Effector memory CD4-positive, alpha-beta T cell (primary cell): Measurements from ENCODE around the gene GRP.

Experiments used
- DNase-seq, 3 donors: peaks; one replicate each; pipeline ENCODE4 v3.0.0-alpha.2; 2020
- H3K27ac ChIP-seq: 2 replicates; pipeline ENCODE4 v1.7.0; 2013; ENCODE audit warnings: mild to moderate bottlenecking, low read length, moderate library complexity; ENCODE audit not compliant: insufficient read depth, poor library complexity, severe bottlenecking
- H3K27me3 ChIP-seq: replicated peaks from 2 replicates; pipeline ENCODE4 v1.7.0; 2013; ENCODE audit warnings: mild to moderate bottlenecking, low read length; ENCODE audit not compliant: insufficient read depth, control insufficient read depth, poor library complexity, severe bottlenecking
- H3K36me3 ChIP-seq: 2 replicates; pipeline ENCODE4 v1.7.0; 2013; ENCODE audit warnings: mild to moderate bottlenecking, low read length, moderate library complexity; ENCODE audit not compliant: control insufficient read depth, insufficient read depth
- H3K4me1 ChIP-seq: 2 replicates; pipeline ENCODE4 v1.7.0; 2013; ENCODE audit warnings: low read length, mild to moderate bottlenecking; ENCODE audit not compliant: control insufficient read depth, insufficient read depth, poor library complexity, severe bottlenecking
- H3K4me3 ChIP-seq: 2 replicates; pipeline ENCODE4 v1.7.0; 2013; ENCODE audit warnings: low read length, low read depth, mild to moderate bottlenecking; ENCODE audit not compliant: insufficient read depth, poor library complexity, severe bottlenecking
- H3K9me3 ChIP-seq: 2 replicates; pipeline ENCODE4 v1.7.0; 2013; ENCODE audit warnings: mild to moderate bottlenecking, low read length, moderate library complexity; ENCODE audit not compliant: control insufficient read depth

Gene GRP

GRCh38 chr18:59200787-59201186, 19.2 kb upstream of the GRP start:
- H3K27me3 ChIP-seq: no peaks in the 10 kb centered on the region
- no peak for DNase-seq
- no peaks in the 10 kb centered on the region for H3K4me1 ChIP-seq
- no peak overlapping the region for H3K27ac ChIP-seq
- no peaks in the 10 kb centered on the region for H3K9me3 ChIP-seq
- no peaks in the 10 kb centered on the region for H3K36me3 ChIP-seq
- no peak overlapping the region for H3K4me3 ChIP-seq

DNA sequence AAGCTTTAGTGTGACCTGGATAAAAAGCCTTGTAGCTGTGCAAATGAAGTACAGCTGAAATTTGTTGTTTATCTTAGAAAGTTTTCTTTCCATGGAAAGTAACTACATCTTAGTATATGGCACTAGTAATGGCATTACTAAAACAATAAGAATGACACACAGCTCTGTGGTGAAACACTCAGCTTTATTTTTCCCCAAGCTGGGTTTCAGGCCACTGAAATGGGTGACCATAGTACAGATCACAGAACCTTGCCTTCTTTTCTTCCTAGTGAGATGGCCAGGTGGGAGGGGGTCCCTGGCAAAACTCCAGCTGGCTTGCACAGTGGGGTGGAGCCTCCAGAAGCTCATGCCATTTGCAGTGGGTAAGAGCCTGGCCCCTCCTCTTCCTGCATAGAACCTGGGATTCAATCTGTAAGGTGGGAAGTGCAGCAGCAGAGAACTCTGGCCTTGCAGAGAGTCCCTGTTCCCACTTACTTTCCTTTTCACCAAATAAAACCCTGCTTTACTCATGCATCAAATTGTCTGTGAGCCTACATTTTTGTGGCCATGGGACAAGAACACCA, 17.6 kb upstream of the GRP start:
- no peaks in the 10 kb centered on the region for H3K36me3 ChIP-seq
- DNase-seq: no peak
- no peaks in the 10 kb centered on the region for H3K27me3 ChIP-seq
- H3K27ac ChIP-seq: no peak overlapping the region
- no peaks in the 10 kb centered on the region for H3K9me3 ChIP-seq
- no peaks in the 10 kb centered on the region for H3K4me1 ChIP-seq
- no peak overlapping the region for H3K4me3 ChIP-seq

DNA sequence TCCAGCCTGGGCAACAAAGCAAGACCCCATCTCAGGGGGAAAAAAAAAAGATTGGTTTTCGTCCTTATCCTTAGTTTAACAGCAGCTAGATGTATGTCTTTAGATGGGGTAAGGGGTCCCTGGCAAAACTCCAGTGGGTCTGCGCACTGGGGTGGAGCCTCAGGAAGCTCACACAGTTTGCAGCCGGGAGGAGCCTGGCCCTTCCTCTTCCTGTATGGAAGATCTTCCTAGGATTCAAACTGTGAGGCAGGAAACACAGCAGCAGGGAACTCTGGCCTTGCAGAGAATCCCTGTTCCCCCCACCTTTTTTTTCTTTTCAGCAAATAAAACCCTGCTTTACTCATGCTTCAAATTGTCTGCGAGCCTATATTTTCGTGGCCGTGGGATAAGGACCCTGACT, 12.5 kb upstream of the GRP start:
- no peaks in the 10 kb centered on the region for H3K4me1 ChIP-seq
- H3K27me3 ChIP-seq: no peaks in the 10 kb centered on the region
- no peaks in the 10 kb centered on the region for H3K9me3 ChIP-seq
- H3K27ac ChIP-seq: no peak overlapping the region
- DNase-seq: no peak
- H3K36me3 ChIP-seq: no peaks in the 10 kb centered on the region
- no peak overlapping the region for H3K4me3 ChIP-seq

DNA sequence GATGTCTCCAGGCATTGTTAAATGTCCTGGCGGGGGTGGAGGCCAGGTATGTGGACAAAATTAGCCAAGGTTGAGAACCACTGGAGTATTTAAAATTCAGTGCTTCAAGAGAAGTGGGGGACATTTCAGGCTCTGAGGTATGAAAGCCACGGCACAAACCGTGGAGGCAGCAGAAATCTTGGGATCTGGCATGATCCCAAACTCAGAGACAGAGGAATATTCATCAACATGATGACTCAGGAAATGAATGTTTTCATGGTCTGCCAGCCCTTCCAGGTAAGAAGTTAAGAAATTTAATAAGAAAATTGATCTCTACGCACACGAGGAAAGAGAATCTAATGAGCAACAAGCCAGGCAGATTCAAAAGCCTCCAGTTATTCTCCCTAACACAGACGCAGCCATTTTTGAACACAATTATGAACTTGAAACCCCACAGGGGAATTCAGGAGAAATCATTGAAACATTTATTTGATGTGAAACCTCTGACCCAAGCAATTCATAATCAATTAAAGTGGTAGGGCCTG, 11.3 kb upstream of the GRP start:
- Histone ChIP-seq H3K4me3 (no peak overlapping the region), H3K4me1 (no peaks in the 10 kb centered on the region), H3K27me3 (no peaks in the 10 kb centered on the region), H3K9me3 (no peaks in the 10 kb centered on the region), H3K36me3 (no peaks in the 10 kb centered on the region), H3K27ac (no peak overlapping the region)
- no peak for DNase-seq

DNA sequence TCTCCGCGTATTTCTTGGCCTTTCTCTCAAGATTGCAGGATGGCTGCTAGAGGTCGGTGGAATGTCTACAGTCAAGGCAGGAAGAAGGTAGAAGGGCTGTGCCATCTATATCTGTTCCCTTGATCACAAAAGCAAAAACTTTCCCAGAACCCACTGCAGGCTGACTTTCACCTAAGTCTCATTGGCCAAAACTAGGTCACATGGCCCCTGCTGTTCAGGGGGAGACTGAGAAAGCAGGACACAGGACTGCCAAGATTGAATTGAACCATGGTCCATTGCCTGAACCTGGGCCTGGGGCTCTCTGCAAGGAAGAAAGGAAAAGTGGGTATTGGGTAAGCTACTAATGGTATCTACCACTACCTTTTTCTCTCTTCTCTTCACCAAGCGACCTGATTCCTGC, 9.7 kb upstream of the GRP start:
- DNase-seq: no peak
- no peaks in the 10 kb centered on the region for H3K36me3 ChIP-seq
- H3K27me3 ChIP-seq: no peaks in the 10 kb centered on the region
- H3K27ac ChIP-seq: no peak overlapping the region
- H3K9me3 ChIP-seq: no peaks in the 10 kb centered on the region
- no peaks in the 10 kb centered on the region for H3K4me1 ChIP-seq
- no peak overlapping the region for H3K4me3 ChIP-seq

DNA sequence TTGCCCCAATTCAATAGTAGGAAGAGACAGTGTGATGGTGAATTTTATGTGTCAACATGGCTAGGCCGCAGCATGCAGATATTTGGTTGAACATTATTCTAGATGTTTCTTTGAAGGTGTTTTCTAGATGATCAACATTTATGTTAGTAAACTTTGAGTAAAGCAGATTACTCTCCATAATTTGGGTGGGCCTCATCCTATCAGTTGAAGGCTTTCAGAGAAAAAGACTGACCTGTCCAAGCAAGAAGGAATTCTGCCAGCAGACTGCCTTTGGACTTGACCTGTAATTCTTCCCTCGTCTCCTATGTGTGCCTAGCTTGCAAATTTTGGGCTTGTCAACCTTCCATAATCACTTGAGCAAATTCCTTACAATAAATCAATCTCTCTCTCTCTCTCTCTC, 8.3 kb upstream of the GRP start:
- Histone ChIP-seq H3K4me3 (no peak overlapping the region), H3K4me1 (no peaks in the 10 kb centered on the region), H3K36me3 (no peaks in the 10 kb centered on the region), H3K27me3 (peaks cover under 1% of the 10 kb centered on the region), H3K27ac (no peak overlapping the region), H3K9me3 (no peaks in the 10 kb centered on the region)
- no peak for DNase-seq

- Histone ChIP-seq H3K27ac (no peak overlapping the region), H3K9me3 (no peaks in the 10 kb centered on the region), H3K27me3 (peaks cover 21% of the 10 kb centered on the region), H3K4me3 (no peak overlapping the region), H3K36me3 (no peaks in the 10 kb centered on the region), H3K4me1 (no peaks in the 10 kb centered on the region)
- no peak for DNase-seq
Observed at GRCh38 chr18:59218018-59218417, 1.9 kb upstream of the GRP start.

- Histone ChIP-seq H3K4me3 (no peak overlapping the region), H3K27me3 (peaks cover 21% of the 10 kb centered on the region)
- DNase-seq: no peak
Observed at GRCh38 chr18:59220164-59220783, 316 bp downstream of the GRP start.

GRCh38 chr18:59220784-59221765, 1.1 kb downstream of the GRP start:
- Histone ChIP-seq H3K4me1 (no peaks in the 10 kb centered on the region), H3K9me3 (no peaks in the 10 kb centered on the region), H3K27ac (no peak overlapping the region), H3K27me3 (peaks cover 21% of the 10 kb centered on the region), H3K4me3 (no peak overlapping the region), H3K36me3 (no peaks in the 10 kb centered on the region)
- no peak for DNase-seq

More at GRCh38 chr18:59220164-59220783, 316 bp downstream of the GRP start:
- no peak overlapping the region for H3K27ac ChIP-seq
- no peaks in the 10 kb centered on the region for H3K4me1 ChIP-seq
- H3K9me3 ChIP-seq: no peaks in the 10 kb centered on the region
- H3K36me3 ChIP-seq: no peaks in the 10 kb centered on the region

DNA sequence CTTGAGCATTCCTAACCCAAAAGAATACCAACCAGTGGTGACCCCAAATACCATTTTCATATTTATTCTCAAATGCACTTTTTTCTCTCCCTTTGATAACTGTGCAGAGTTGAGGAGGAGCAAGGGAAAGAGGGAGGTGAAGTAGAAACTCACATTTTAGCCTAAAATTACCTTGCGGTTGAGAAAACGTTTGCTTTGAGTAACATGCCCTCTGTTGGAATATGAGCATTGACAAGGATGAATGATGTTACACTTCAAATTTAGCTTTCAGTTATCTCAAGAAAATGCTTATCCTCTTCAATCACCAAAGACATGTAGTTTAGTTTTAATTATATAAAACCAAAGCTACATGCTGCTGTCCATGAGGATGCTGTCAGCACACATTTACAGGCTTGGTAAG, 2.4 kb downstream of the GRP start:
- Histone ChIP-seq H3K4me3 (no peak overlapping the region), H3K4me1 (no peaks in the 10 kb centered on the region), H3K27ac (no peak overlapping the region), H3K27me3 (peaks cover 19% of the 10 kb centered on the region), H3K9me3 (no peaks in the 10 kb centered on the region), H3K36me3 (no peaks in the 10 kb centered on the region)
- no peak for DNase-seq
